SK-N-SH (cell line): ENCODE results near the gene CRB2. TPM values are rescaled to one million over a fixed set of nuclear protein-coding genes. Genes with fewer than 3 reads are reported as not detected.

Experiments
- CTCF ChIA-PET: fragments of 300-600, 350-600 bp; formaldehyde crosslinking; extraction: SDS; loops from one replicate; lab custom pipeline; 2021; lab: Yijun Ruan, JAX
- POLR2A ChIA-PET: fragments of 350-600 bp; sonication (Branson Sonifier 250); formaldehyde crosslinking; extraction: SDS; loops from one replicate; lab custom pipeline; 2020; ENCODE audit warnings: antibody characterized with exemption, inconsistent platforms; lab: Yijun Ruan, JAX
- DNase-seq: peaks from one replicate; pipeline ENCODE4 v3.0.0; 2012
- H2AFZ ChIP-seq: fragments of 200-600 bp; sonication (generic); 2 replicates; pipeline ENCODE4 v1.8.1; 2016; ENCODE audit warnings: antibody characterized with exemption, mild to moderate bottlenecking, low read depth
- H3F3A ChIP-seq: fragments of 200-600 bp; sonication (generic); replicated peaks from 2 replicates; pipeline ENCODE3; 2016; ENCODE audit warnings: antibody characterized with exemption, mild to moderate bottlenecking; ENCODE audit not compliant: insufficient read depth
- H3K27ac ChIP-seq, 2 experiments: fragments of 200-500 bp in 1 of 2; fragments of 200-600 bp in 1 of 2; sonication (Bioruptor generic) in 1 of 2; sonication (generic), shearing (Covaris generic) in 1 of 2; 2 replicates each; pipeline versions ENCODE4 v1.5.1 to v1.6.1; 2014 to 2016; ENCODE audit warnings: low read depth in 2 of 2, inconsistent platforms in 1 of 2, low read length in 1 of 2, mild to moderate bottlenecking in 1 of 2, mixed read lengths in 1 of 2
- H3K27me3 ChIP-seq: fragments of 200-600 bp; sonication (generic), shearing (Covaris generic); 2 replicates; pipeline ENCODE4 v1.6.1; 2016; ENCODE audit warnings: mixed run types; ENCODE audit not compliant: insufficient read depth
- H3K36me3 ChIP-seq, 2 experiments: fragments of 200-500 bp in 1 of 2; fragments of 200-600 bp in 1 of 2; sonication (Bioruptor generic) in 1 of 2; sonication (generic) in 1 of 2; replicated peaks in 1 of 2; 2 replicates each; pipeline versions ENCODE3 to v1.5.1; 2014 to 2016; ENCODE audit warnings: low read length in 1 of 2, mild to moderate bottlenecking in 1 of 2; ENCODE audit not compliant: insufficient read depth in 2 of 2, control insufficient read depth in 1 of 2
- H3K4me1 ChIP-seq, 2 experiments: fragments of 200-500 bp in 1 of 2; fragments of 200-600 bp in 1 of 2; sonication (Bioruptor generic) in 1 of 2; sonication (generic), shearing (Covaris generic) in 1 of 2; 2 replicates each; pipeline versions ENCODE4 v1.5.1 to v1.6.1; 2014 to 2016; ENCODE audit warnings: low read depth in 1 of 2, low read length in 1 of 2, mixed run types in 1 of 2; ENCODE audit not compliant: insufficient read depth in 2 of 2, control insufficient read depth in 1 of 2
- H3K4me2 ChIP-seq: fragments of 200-600 bp; sonication (generic), shearing (Covaris generic); 2 replicates; pipeline ENCODE4 v1.6.1; 2017; ENCODE audit warnings: mixed run types
- H3K4me3 ChIP-seq, 2 experiments: fragments of 200-500 bp in 1 of 2; fragments of 200-600 bp in 1 of 2; sonication (Bioruptor generic) in 1 of 2; sonication (generic), shearing (Covaris generic) in 1 of 2; 2 replicates each; pipeline versions ENCODE4 v1.5.1 to v1.8.1; 2014 to 2016; ENCODE audit warnings: low read depth in 2 of 2, inconsistent platforms in 1 of 2, low read length in 1 of 2, mild to moderate bottlenecking in 1 of 2, mixed read lengths in 1 of 2, moderate library complexity in 1 of 2
- H3K79me2 ChIP-seq: fragments of 200-600 bp; sonication (generic); 2 replicates; pipeline ENCODE4 v1.8.1; 2017; ENCODE audit warnings: mild to moderate bottlenecking; ENCODE audit not compliant: insufficient read depth
- H3K9ac ChIP-seq: fragments of 200-600 bp; sonication (generic); 2 replicates; pipeline ENCODE4 v1.6.1; 2017; ENCODE audit warnings: mixed run types
- H3K9me2 ChIP-seq: fragments of 200-600 bp; sonication (generic); 2 replicates; pipeline ENCODE4 v1.6.1; 2017; ENCODE audit warnings: mixed run types
- H3K9me3 ChIP-seq: fragments of 200-600 bp; sonication (generic); 2 replicates; pipeline ENCODE4 v1.6.1; 2017; ENCODE audit warnings: mixed run types, mild to moderate bottlenecking, moderate library complexity
- H4K20me1 ChIP-seq: fragments of 200-600 bp; sonication (generic); 2 replicates; pipeline ENCODE4 v1.6.1; 2017; ENCODE audit warnings: mild to moderate bottlenecking, mixed run types; ENCODE audit not compliant: insufficient read depth
- CTCF ChIP-seq: fragments of 200-600 bp; sonication (generic); IDR thresholded peaks from 2 replicates; pipeline ENCODE4 v1.6.1; 2017; ENCODE audit warnings: antibody characterized with exemption, mild to moderate bottlenecking, moderate library complexity
- EP300 ChIP-seq, 2 experiments: IDR thresholded peaks; 2 replicates each; pipeline versions ENCODE4 v1.4.0 to v1.6.1; 2012; ENCODE audit warnings: borderline replicate concordance in 1 of 2, low read depth in 1 of 2, low read length in 1 of 2
- EZH2phosphoT487 ChIP-seq: fragments of 200-600 bp; sonication (generic); IDR thresholded peaks from 2 replicates; pipeline ENCODE4 v1.6.1; 2017; ENCODE audit warnings: low read depth, mixed run types, mild to moderate bottlenecking, antibody characterized with exemption, moderate library complexity, borderline replicate concordance
- FOXJ3 ChIP-seq: sonication (generic); formaldehyde crosslinking; IDR thresholded peaks from 2 replicates; pipeline ENCODE4 v1.5.1; 2020; ENCODE audit warnings: mild to moderate bottlenecking, missing genetic modification reagents
- JUND ChIP-seq: IDR thresholded peaks from 2 replicates; pipeline ENCODE4 v1.4.0; 2012
- MAX ChIP-seq: IDR thresholded peaks from 2 replicates; pipeline ENCODE4 v1.4.0; 2012; ENCODE audit warnings: low read depth
- NFIC ChIP-seq: IDR thresholded peaks from 2 replicates; pipeline ENCODE4 v1.4.0; 2012; ENCODE audit warnings: borderline replicate concordance
- NRF1 ChIP-seq: IDR thresholded peaks from 2 replicates; pipeline ENCODE4 v1.6.1; 2012; ENCODE audit warnings: low read depth, mild to moderate bottlenecking, low read length
- PBX3 ChIP-seq: IDR thresholded peaks from 2 replicates; pipeline ENCODE4; 2012
- POLR2AphosphoS5 ChIP-seq: IDR thresholded peaks from 2 replicates; pipeline ENCODE4 v1.6.1; 2012; ENCODE audit warnings: low read depth, low read length
- RCOR1 ChIP-seq: fragments of 150-350 bp; IDR thresholded peaks from 2 replicates; pipeline ENCODE4 v1.6.1; 2017; ENCODE audit warnings: antibody characterized with exemption, low read length
- REST ChIP-seq: IDR thresholded peaks from 2 replicates; pipeline ENCODE4 v1.6.1; 2012; ENCODE audit warnings: mild to moderate bottlenecking, low read depth, low read length, moderate library complexity
- RFX5 ChIP-seq: IDR thresholded peaks from 2 replicates; pipeline ENCODE4 v1.6.1; 2012; ENCODE audit warnings: mild to moderate bottlenecking, improper control_type of control experiment, low read length
- TCF12 ChIP-seq: IDR thresholded peaks from 2 replicates; pipeline ENCODE4 v1.4.0; 2012
- YY1 ChIP-seq: IDR thresholded peaks from 2 replicates; pipeline ENCODE4 v1.4.0; 2012; ENCODE audit warnings: low read depth, mild to moderate bottlenecking
- WGBS: methylation state at CpG from one replicate; pipeline ENCODE4 v1.1.6; 2017; ENCODE audit warnings: low lambda C conversion rate; 5-methylcytosine and 5-hydroxymethylcytosine counted together
- polyA plus RNA-seq, 3 experiments: library from polyadenylated mRNA; depleted of rRNA; stranded (reverse); fragments of >200 nt; gene quantifications; 2 replicates each; pipeline ENCODE4 v1.2.3, GENCODE V29; 2012

Gene CRB2
- polyA plus RNA-seq, 1 of the 3 experiments (the other 2 are of a cell fraction), result not detected

- 88% methylated on average over 20 of the region's 28 CpGs for WGBS
- no peak for DNase-seq
- CTCF ChIA-PET, result interaction anchor here (0.9 to 20.5 kb wide), 4 partner anchors 10 to 660 kb away, joined by 3 to 331 read pairs (median 4); partner anchors contain the start of gene CRB2
- POLR2A ChIA-PET, result no interaction called here
- Histone ChIP-seq H3K9me2 (no peaks in the 10 kb centered on the region), H3K4me2 (no peak overlapping the region), H3K27me3 (no peaks in the 10 kb centered on the region), H3K9ac (no peak overlapping the region), H3F3A (no peaks in the 10 kb centered on the region), H3K9me3 (no peaks in the 10 kb centered on the region), H2AFZ (no peak overlapping the region), H3K4me3 (no peak overlapping the region), H3K27ac (no peak overlapping the region), H3K36me3 (no peaks in the 10 kb centered on the region), H4K20me1 (no peaks in the 10 kb centered on the region), H3K4me1 (peaks cover 0 to 14% of the 10 kb centered on the region in 2 experiments; a peak in 1 of 4 replicates), H3K79me2 (no peaks in the 10 kb centered on the region)
- TF ChIP-seq CTCF (no peak), TCF12 (no peak), NRF1 (no peak), MAX (no peak)
These were observed 25.1 kb downstream of the CRB2 start for GRCh38 chr9:123380852-123381705.

- WGBS, result 87% methylated on average over 20 of the region's 27 CpGs
- Histone ChIP-seq H3F3A (no peaks in the 10 kb centered on the region), H3K9me2 (no peaks in the 10 kb centered on the region), H3K9me3 (no peaks in the 10 kb centered on the region), H2AFZ (no peak overlapping the region), H3K27ac (no peak overlapping the region), H3K4me3 (no peak overlapping the region), H3K9ac (no peak overlapping the region), H4K20me1 (no peaks in the 10 kb centered on the region), H3K4me1 (peaks cover 0 to 5% of the 10 kb centered on the region in 2 experiments; a peak in 1 of 4 replicates), H3K27me3 (no peaks in the 10 kb centered on the region), H3K36me3 (no peaks in the 10 kb centered on the region), H3K4me2 (no peak overlapping the region), H3K79me2 (no peaks in the 10 kb centered on the region)
- ChIA-PET POLR2A (no interaction called here), CTCF (interaction anchor here (1.0 to 20.5 kb wide), 4 partner anchors 12 to 30 kb away, joined by 3 to 331 read pairs (median 16); partner anchors contain the start of gene CRB2)
- no peak for DNase-seq
- TF ChIP-seq JUND (no peak), CTCF (no peak), NFIC (no peak), EZH2phosphoT487 (no peak), PBX3 (no peak), RCOR1 (no peak), EP300 (IDR thresholded peaks at IDR 0.05; ENCODE audit: borderline replicate concordance in 1 of 2, low read depth in 1 of 2, low read length in 1 of 2) (no peak), RFX5 (no peak), REST (no peak), FOXJ3 (CRISPR knock-in tag) (no peak), YY1 (no peak), POLR2AphosphoS5 (no peak)
These were observed 26.9 kb downstream of the CRB2 start for GRCh38 chr9:123382653-123383511.
